SHP77 treated with DMSO at 0.1 percent for 48 hours (cell line): ENCODE measurements around the gene BLTP3A.

ENCODE experiments used
- DNase-seq: peaks from one replicate; lab custom pipeline; 2025; lab: John Stamatoyannopoulos, UW

BLTP3A gene

GRCh38 chr6:34829137-34829536 lies 37.3 kb downstream of the BLTP3A start:
- DNase-seq: no peak

GRCh38 chr6:34832942-34833341 lies 41.1 kb downstream of the BLTP3A start:
- no peak for DNase-seq

- DNase-seq: no peak
These were observed 43.1 kb downstream of the BLTP3A start for GRCh38 chr6:34834789-34835518.

- no peak for DNase-seq
These were observed 44.1 kb downstream of the BLTP3A start for GRCh38 chr6:34836008-34836407.

GRCh38 chr6:34836451-34836850 lies 44.6 kb downstream of the BLTP3A start:
- no peak for DNase-seq

GRCh38 chr6:34837528-34837927 lies 45.6 kb downstream of the BLTP3A start:
- DNase-seq: no peak

- DNase-seq: no peak
These were observed 47.9 kb downstream of the BLTP3A start for GRCh38 chr6:34839666-34840352.
